Calu3 (cell line): Measurements from ENCODE around the gene RNASE12. TPM values are rescaled to one million over a fixed set of nuclear protein-coding genes. Genes with fewer than 3 reads are reported as not detected.
"Not testable (repeated sequence)": the region's sequence is repeated elsewhere in the genome, so short reads cannot be mapped to it uniquely, and the experiment has no call there.

Experiments used
- BruUV-seq: library from RNA; stranded (reverse); fragments of 400-500 nt; replicated peaks from 2 replicates; lab custom pipeline; 2021; lab: Mats Ljungman, UMichigan
- CTCF ChIA-PET: fragments of 300-600 bp; sonication (Branson Sonifier 250); formaldehyde crosslinking; loops from one replicate; lab custom pipeline; 2022; ENCODE audit warnings: antibody characterized with exemption; lab: Charles Lee
- DNase-seq: peaks from one replicate; pipeline ENCODE4 v3.0.0; 2022
- H3K27ac Mint-ChIP-seq: one replicate; pipeline ENCODE4 v1.8.0; 2022; ENCODE audit warnings: mixed read lengths; ENCODE audit not compliant: unreplicated experiment
- H3K27me3 Mint-ChIP-seq: one replicate; pipeline ENCODE4 v1.8.0; 2022; ENCODE audit warnings: mixed read lengths; ENCODE audit not compliant: unreplicated experiment
- H3K36me3 Mint-ChIP-seq: one replicate; pipeline ENCODE4 v1.8.0; 2022; ENCODE audit warnings: mild to moderate bottlenecking, moderate library complexity, mixed read lengths; ENCODE audit not compliant: insufficient read depth, unreplicated experiment
- H3K4me1 Mint-ChIP-seq: one replicate; pipeline ENCODE4 v1.8.0; 2022; ENCODE audit warnings: mild to moderate bottlenecking, low read depth, mixed read lengths; ENCODE audit not compliant: unreplicated experiment
- H3K4me3 Mint-ChIP-seq: one replicate; pipeline ENCODE4 v1.8.0; 2022; ENCODE audit warnings: mild to moderate bottlenecking, low read depth, moderate library complexity, mixed read lengths; ENCODE audit not compliant: unreplicated experiment
- H3K9me3 Mint-ChIP-seq: one replicate; pipeline ENCODE4 v1.8.0; 2022; ENCODE audit warnings: low read depth, mixed read lengths; ENCODE audit not compliant: unreplicated experiment
- intact Hi-C: fragments of 100-400 bp; cut with micrococcal nuclease; formaldehyde crosslinking; loops from one replicate; pipeline ENCODE4 v1.10.0; 2022; ENCODE audit not compliant: unreplicated experiment
- total RNA-seq: library from RNA; stranded (reverse); gene quantifications from 2 replicates; pipeline ENCODE4 v1.2.3, GENCODE V29; 2022
- TF ChIP-seq, protein P1 (sequence below): fragments of 200-600 bp; IDR thresholded peaks from one replicate; pipeline ENCODE4 v1.8.0; 2022; ENCODE audit warnings: antibody characterized with exemption; ENCODE audit not compliant: unreplicated experiment

RNASE12 gene
- total RNA-seq, 1 experiment from 2014 or later: not detected

DNA sequence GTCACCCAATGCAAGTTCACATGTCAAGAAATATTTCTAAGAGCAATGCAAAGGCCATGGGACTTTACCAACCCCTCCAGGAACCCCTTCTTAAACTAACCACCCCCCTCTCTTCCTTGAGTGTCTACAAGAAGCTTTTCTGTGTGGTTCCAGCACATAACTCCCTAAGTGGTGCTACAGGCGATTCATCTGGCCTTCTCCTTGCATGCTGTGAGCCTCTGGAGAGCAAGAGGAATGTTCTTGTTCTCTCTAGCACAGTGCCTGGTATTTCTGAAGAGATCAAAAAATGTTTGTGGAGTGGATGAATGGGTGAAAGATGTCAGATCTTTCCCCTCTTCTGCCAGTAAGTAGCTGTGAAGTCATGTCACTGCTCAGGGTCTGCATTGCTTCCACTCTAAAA is 5.9 kb upstream of the RNASE12 start:
- H3K36me3 Mint-ChIP-seq: no peaks in the 10 kb centered on the region
- H3K27me3 Mint-ChIP-seq: peaks cover 20% of the 10 kb centered on the region
- no peaks in the 10 kb centered on the region for H3K9me3 Mint-ChIP-seq
- intact Hi-C loops: no loop called here
- H3K4me1 Mint-ChIP-seq: no peaks in the 10 kb centered on the region
- TF ChIP-seq, protein P1, sequence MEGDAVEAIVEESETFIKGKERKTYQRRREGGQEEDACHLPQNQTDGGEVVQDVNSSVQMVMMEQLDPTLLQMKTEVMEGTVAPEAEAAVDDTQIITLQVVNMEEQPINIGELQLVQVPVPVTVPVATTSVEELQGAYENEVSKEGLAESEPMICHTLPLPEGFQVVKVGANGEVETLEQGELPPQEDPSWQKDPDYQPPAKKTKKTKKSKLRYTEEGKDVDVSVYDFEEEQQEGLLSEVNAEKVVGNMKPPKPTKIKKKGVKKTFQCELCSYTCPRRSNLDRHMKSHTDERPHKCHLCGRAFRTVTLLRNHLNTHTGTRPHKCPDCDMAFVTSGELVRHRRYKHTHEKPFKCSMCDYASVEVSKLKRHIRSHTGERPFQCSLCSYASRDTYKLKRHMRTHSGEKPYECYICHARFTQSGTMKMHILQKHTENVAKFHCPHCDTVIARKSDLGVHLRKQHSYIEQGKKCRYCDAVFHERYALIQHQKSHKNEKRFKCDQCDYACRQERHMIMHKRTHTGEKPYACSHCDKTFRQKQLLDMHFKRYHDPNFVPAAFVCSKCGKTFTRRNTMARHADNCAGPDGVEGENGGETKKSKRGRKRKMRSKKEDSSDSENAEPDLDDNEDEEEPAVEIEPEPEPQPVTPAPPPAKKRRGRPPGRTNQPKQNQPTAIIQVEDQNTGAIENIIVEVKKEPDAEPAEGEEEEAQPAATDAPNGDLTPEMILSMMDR: no peak
- no peak for DNase-seq
- no peak overlapping the region for H3K27ac Mint-ChIP-seq
- no peak overlapping the region for H3K4me3 Mint-ChIP-seq
- CTCF ChIA-PET: no interaction called here
- BruUV-seq: no TSS peak

DNA sequence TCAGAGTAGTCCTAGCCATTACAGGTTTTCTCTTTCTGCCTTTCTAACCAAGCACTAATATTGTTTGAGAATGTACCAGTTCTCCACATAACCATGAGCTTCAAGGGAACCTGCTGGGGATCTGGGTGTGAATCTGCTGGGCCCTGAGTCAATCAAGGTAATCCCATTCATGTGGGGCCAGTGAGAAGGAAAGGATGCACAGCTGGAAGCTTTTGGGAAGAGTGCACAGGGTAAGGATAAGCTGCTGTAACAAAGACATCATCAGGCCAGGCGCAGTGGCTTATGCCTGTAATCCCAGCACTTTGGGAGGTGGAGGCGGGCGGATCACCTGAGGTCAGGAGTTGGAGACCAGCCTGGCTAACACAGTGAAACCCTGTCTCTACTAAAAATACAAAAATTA is 4.5 kb upstream of the RNASE12 start:
- CTCF ChIA-PET: interaction anchor here (0.6 kb wide), 1 partner anchor 8 kb away, joined by 6 read pairs; no protein-coding TSS in a partner anchor
- DNase-seq, H3K36me3 Mint-ChIP-seq, H3K4me1 Mint-ChIP-seq, H3K4me3 Mint-ChIP-seq, intact Hi-C loops, H3K9me3 Mint-ChIP-seq, BruUV-seq, H3K27ac Mint-ChIP-seq: not testable (repeated sequence)
- peaks cover 34% of the 10 kb centered on the region for H3K27me3 Mint-ChIP-seq

DNA sequence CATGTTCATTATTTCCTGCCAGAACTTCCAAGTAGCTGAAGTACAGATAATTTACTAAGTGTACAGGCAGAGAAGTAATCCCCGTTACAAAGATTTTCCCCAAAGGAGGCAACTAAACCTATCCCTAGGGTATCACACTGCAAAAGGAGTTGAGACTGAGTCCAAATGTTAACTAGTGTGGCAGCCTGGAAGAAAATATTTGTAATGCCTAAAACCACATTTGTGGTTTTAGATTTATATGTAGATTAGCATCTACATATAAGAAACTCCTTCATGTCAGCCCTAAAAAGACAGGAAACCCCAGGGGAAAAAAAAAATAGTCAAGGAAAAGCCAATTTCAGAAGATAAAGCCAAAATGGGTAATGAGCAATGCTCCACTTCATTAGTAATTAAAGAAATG is 1.4 kb upstream of the RNASE12 start:
- Mint-ChIP-seq H3K4me3 (no peak overlapping the region), H3K4me1 (no peaks in the 10 kb centered on the region), H3K36me3 (no peaks in the 10 kb centered on the region), H3K9me3 (no peaks in the 10 kb centered on the region), H3K27me3 (peaks cover 31% of the 10 kb centered on the region), H3K27ac (no peak overlapping the region)
- no peak for DNase-seq
- BruUV-seq: no TSS peak
- intact Hi-C loops: no loop called here
- CTCF ChIA-PET: interaction anchor here (0.7 kb wide), 1 partner anchor 276 kb away, joined by 5 read pairs; no protein-coding TSS in a partner anchor
- TF ChIP-seq, protein P1: no peak

DNA sequence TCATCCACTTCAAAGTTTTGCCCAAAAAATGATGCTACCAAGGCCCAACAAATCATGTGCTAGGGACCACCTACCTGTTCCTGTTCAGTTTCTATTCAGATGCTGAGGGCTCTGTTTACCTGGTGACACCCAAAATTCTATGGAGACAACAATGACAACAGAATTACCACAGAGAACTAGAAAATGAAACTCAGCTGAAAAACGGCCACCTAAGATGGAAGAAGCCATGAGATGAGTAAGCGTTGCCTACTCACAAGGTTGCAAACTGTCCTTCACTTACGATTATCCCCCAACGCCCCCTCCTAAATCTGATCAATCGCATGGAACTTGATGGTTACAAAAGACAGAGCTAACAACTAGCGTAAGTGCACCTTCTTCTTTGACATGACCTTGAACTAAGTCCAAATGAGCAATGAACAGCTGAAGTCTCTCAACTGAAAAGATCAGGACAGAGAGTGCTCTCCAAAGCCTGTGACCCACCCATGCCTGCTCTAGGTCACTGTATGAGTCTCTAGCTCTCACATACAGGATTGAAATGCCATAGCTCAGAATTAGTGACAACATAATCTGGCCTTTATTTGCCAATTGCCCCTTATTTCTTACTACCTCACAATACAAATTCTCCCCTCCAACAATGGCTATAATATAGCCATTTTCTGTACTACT is 3.6 kb downstream of the RNASE12 start, which contains the start of gene RNASE11:
Gene RNASE11, minus strand, starts transcription at position 513 of the 666 bp plus-strand sequence.
- H3K27ac Mint-ChIP-seq: no peak within 1 kb of the TSS
- CTCF ChIA-PET: interaction anchor here (0.6 kb wide), 1 partner anchor 12 kb away, joined by 3 read pairs; no protein-coding TSS in a partner anchor

More for the DNA sequence above, 3.6 kb downstream of the RNASE12 start, which contains the start of gene RNASE11:
- DNase-seq: no peak
- Mint-ChIP-seq H3K9me3 (no peaks in the 10 kb centered on the region), H3K4me1 (no peaks in the 10 kb centered on the region), H3K4me3 (no peak within 1 kb of the TSS), H3K27me3 (peaks cover 71% of the 10 kb centered on the region), H3K36me3 (no peaks in the 10 kb centered on the region)
- no TSS peak for BruUV-seq
- intact Hi-C loops: no loop called here
- TF ChIP-seq, protein P1: no peak
